Activated naive CD8-positive, alpha-beta T cell treated with anti-CD3 and anti-CD28 coated beads, Interleukin-2, amount 50 U/mL, for 24 hours (primary cell): Measurements from ENCODE around the gene ACYP2.
A peak's percentile ranks its signal among the peaks of the same experiment; 100 is the strongest.
"Not testable (repeated sequence)": the region's sequence is repeated elsewhere in the genome, so short reads cannot be mapped to it uniquely, and the experiment has no call there.

ENCODE experiments used
- ATAC-seq: fragments of 150-1000 bp; cut with Tn5 transposase; one replicate; pipeline ENCODE4 v1.10.0; 2021
- DNase-seq: peaks from one replicate; pipeline ENCODE4 v3.0.0; 2021
- H3K27ac Mint-ChIP-seq: one replicate; pipeline ENCODE4 v1.8.0; 2021; ENCODE audit warnings: mild to moderate bottlenecking, mixed read lengths
- H3K27me3 Mint-ChIP-seq: one replicate; pipeline ENCODE4 v1.8.0; 2021; ENCODE audit warnings: mixed read lengths
- H3K36me3 Mint-ChIP-seq: one replicate; pipeline ENCODE4 v1.8.0; 2021; ENCODE audit warnings: low read depth, mixed read lengths
- H3K4me1 Mint-ChIP-seq: one replicate; pipeline ENCODE4 v1.8.0; 2021; ENCODE audit warnings: mixed read lengths
- H3K4me3 Mint-ChIP-seq: one replicate; pipeline ENCODE4 v1.8.0; 2021; ENCODE audit warnings: mild to moderate bottlenecking, moderate library complexity, mixed read lengths
- H3K9me3 Mint-ChIP-seq: one replicate; pipeline ENCODE4 v1.8.0; 2021; ENCODE audit warnings: mixed read lengths

ACYP2 gene

GRCh38 chr2:54310961-54311360, 195.5 kb downstream of the ACYP2 start:
- Mint-ChIP-seq H3K9me3 (no peaks in the 10 kb centered on the region), H3K4me1 (no peaks in the 10 kb centered on the region), H3K27me3 (peaks cover 4% of the 10 kb centered on the region), H3K4me3 (no peak overlapping the region), H3K27ac (no peak overlapping the region), H3K36me3 (peaks cover 2% of the 10 kb centered on the region)
- no peak for ATAC-seq
- DNase-seq: no peak

GRCh38 chr2:54313147-54313546, 197.7 kb downstream of the ACYP2 start:
- Mint-ChIP-seq H3K4me3 (no peak overlapping the region), H3K9me3 (no peaks in the 10 kb centered on the region), H3K27ac (no peak overlapping the region), H3K36me3 (peaks cover 2% of the 10 kb centered on the region), H3K4me1 (no peaks in the 10 kb centered on the region), H3K27me3 (peaks cover 6% of the 10 kb centered on the region)
- ATAC-seq (no peak), DNase-seq (no peak)

- H3K9me3 Mint-ChIP-seq: no peaks in the 10 kb centered on the region
- peaks cover 2% of the 10 kb centered on the region for H3K36me3 Mint-ChIP-seq
- H3K27ac Mint-ChIP-seq: no peak overlapping the region
- no peak for DNase-seq
- no peaks in the 10 kb centered on the region for H3K4me1 Mint-ChIP-seq
- peaks cover 4% of the 10 kb centered on the region for H3K27me3 Mint-ChIP-seq
- ATAC-seq: no peak
- no peak overlapping the region for H3K4me3 Mint-ChIP-seq
Observed at GRCh38 chr2:54317973-54318372, 202.6 kb downstream of the ACYP2 start.

GRCh38 chr2:54318821-54319220, 203.4 kb downstream of the ACYP2 start:
- Mint-ChIP-seq H3K9me3 (no peaks in the 10 kb centered on the region), H3K27ac (no peak overlapping the region), H3K4me3 (no peak overlapping the region), H3K27me3 (peaks cover 4% of the 10 kb centered on the region), H3K4me1 (no peaks in the 10 kb centered on the region), H3K36me3 (peaks cover 2% of the 10 kb centered on the region)
- DNase-seq (no peak), ATAC-seq (no peak)

- Mint-ChIP-seq H3K4me1 (no peaks in the 10 kb centered on the region), H3K36me3 (no peaks in the 10 kb centered on the region), H3K4me3 (no peak overlapping the region), H3K27ac (no peak overlapping the region), H3K9me3 (peaks cover 8% of the 10 kb centered on the region), H3K27me3 (peaks cover 6% of the 10 kb centered on the region)
- DNase-seq: no peak
- no peak for ATAC-seq
Observed at GRCh38 chr2:54321047-54321446, 205.6 kb downstream of the ACYP2 start.

GRCh38 chr2:54324517-54324916, 209.1 kb downstream of the ACYP2 start:
- peaks cover 12% of the 10 kb centered on the region for H3K27me3 Mint-ChIP-seq
- DNase-seq, H3K9me3 Mint-ChIP-seq, ATAC-seq, H3K36me3 Mint-ChIP-seq, H3K4me1 Mint-ChIP-seq, H3K27ac Mint-ChIP-seq, H3K4me3 Mint-ChIP-seq: not testable (repeated sequence)

- H3K9me3 Mint-ChIP-seq: peaks cover 8% of the 10 kb centered on the region
- no peak for DNase-seq
- peaks cover 16% of the 10 kb centered on the region for H3K27me3 Mint-ChIP-seq
- no peaks in the 10 kb centered on the region for H3K36me3 Mint-ChIP-seq
- H3K27ac Mint-ChIP-seq: no peak overlapping the region
- H3K4me3 Mint-ChIP-seq: no peak overlapping the region
- ATAC-seq: no peak
- H3K4me1 Mint-ChIP-seq: peaks cover 3% of the 10 kb centered on the region
Observed at GRCh38 chr2:54325148-54325547, 209.7 kb downstream of the ACYP2 start.

- H3K27me3 Mint-ChIP-seq: peaks cover 20% of the 10 kb centered on the region
- no peak for DNase-seq
- ATAC-seq: no peak
- no peak overlapping the region for H3K27ac Mint-ChIP-seq
- H3K4me3 Mint-ChIP-seq: no peak overlapping the region
- H3K36me3 Mint-ChIP-seq: no peaks in the 10 kb centered on the region
- peaks cover 5% of the 10 kb centered on the region for H3K9me3 Mint-ChIP-seq
- H3K4me1 Mint-ChIP-seq: peaks cover 16% of the 10 kb centered on the region
Observed at GRCh38 chr2:54329482-54330161, 214.2 kb downstream of the ACYP2 start.

GRCh38 chr2:54330162-54330925, 214.9 kb downstream of the ACYP2 start:
- H3K36me3 Mint-ChIP-seq: no peaks in the 10 kb centered on the region
- H3K4me1 Mint-ChIP-seq: peaks cover 16% of the 10 kb centered on the region
- DNase-seq (peak; percentile 88), ATAC-seq (peak; percentile 99)
- peaks cover 20% of the 10 kb centered on the region for H3K27me3 Mint-ChIP-seq
- H3K4me3 Mint-ChIP-seq: peak overlapping the region; percentile 79
- peak overlapping the region; percentile 78 for H3K27ac Mint-ChIP-seq
- no peaks in the 10 kb centered on the region for H3K9me3 Mint-ChIP-seq

- Mint-ChIP-seq H3K9me3 (no peaks in the 10 kb centered on the region), H3K27ac (peak overlapping the region; percentile 78), H3K27me3 (peaks cover 20% of the 10 kb centered on the region), H3K36me3 (no peaks in the 10 kb centered on the region), H3K4me3 (peak overlapping the region; percentile 79), H3K4me1 (peaks cover 16% of the 10 kb centered on the region)
- ATAC-seq (peak; percentile 20), DNase-seq (no peak)
Observed at GRCh38 chr2:54330926-54331835, 215.8 kb downstream of the ACYP2 start.

GRCh38 chr2:54332386-54332785, 217.0 kb downstream of the ACYP2 start:
- no peaks in the 10 kb centered on the region for H3K36me3 Mint-ChIP-seq
- ATAC-seq: no peak
- no peaks in the 10 kb centered on the region for H3K9me3 Mint-ChIP-seq
- no peak overlapping the region for H3K27ac Mint-ChIP-seq
- peaks cover 20% of the 10 kb centered on the region for H3K27me3 Mint-ChIP-seq
- DNase-seq: no peak
- H3K4me1 Mint-ChIP-seq: peaks cover 16% of the 10 kb centered on the region
- H3K4me3 Mint-ChIP-seq: no peak overlapping the region

- no peaks in the 10 kb centered on the region for H3K36me3 Mint-ChIP-seq
Observed at GRCh38 chr2:54336136-54336976, 220.9 kb downstream of the ACYP2 start.

GRCh38 chr2:54336977-54337255, 221.5 kb downstream of the ACYP2 start:
- Mint-ChIP-seq H3K9me3 (no peaks in the 10 kb centered on the region), H3K4me3 (no peak overlapping the region)

More at GRCh38 chr2:54336136-54336976, 220.9 kb downstream of the ACYP2 start:
- Mint-ChIP-seq H3K4me1 (peaks cover under 1% of the 10 kb centered on the region), H3K4me3 (no peak overlapping the region), H3K27me3 (peaks cover 14% of the 10 kb centered on the region), H3K9me3 (no peaks in the 10 kb centered on the region), H3K27ac (no peak overlapping the region)
- DNase-seq: no peak
- ATAC-seq: no peak

GRCh38 chr2:54341656-54342055, 226.2 kb downstream of the ACYP2 start:
- DNase-seq: no peak
- no peaks in the 10 kb centered on the region for H3K4me1 Mint-ChIP-seq
- H3K27ac Mint-ChIP-seq: no peak overlapping the region

More at GRCh38 chr2:54336977-54337255, 221.5 kb downstream of the ACYP2 start:
- Mint-ChIP-seq H3K27ac (no peak overlapping the region), H3K4me1 (no peaks in the 10 kb centered on the region), H3K36me3 (no peaks in the 10 kb centered on the region), H3K27me3 (peaks cover 14% of the 10 kb centered on the region)
- no peak for DNase-seq
- ATAC-seq: no peak

More at GRCh38 chr2:54341656-54342055, 226.2 kb downstream of the ACYP2 start:
- Mint-ChIP-seq H3K9me3 (no peaks in the 10 kb centered on the region), H3K27me3 (peaks cover 16% of the 10 kb centered on the region), H3K4me3 (no peak overlapping the region), H3K36me3 (no peaks in the 10 kb centered on the region)
- ATAC-seq: no peak
